ENCODE measurements around the gene SUCLG2.

- no peak for TF ChIP-seq CTCF (IDR thresholded peaks at IDR 0.05; ENCODE audit: low read length)
- TF ChIP-seq EZH2 (IDR thresholded peaks at IDR 0.05; ENCODE audit: borderline replicate concordance, low read length) = no peak
Observed at GRCh38 chr3:67646586-67647234, 7.7 kb downstream of the SUCLG2 start.

All from OCI-LY1 (cell line).